GM12874 (cell line): ENCODE data around the gene SERTAD3.

Source experiments
- TF ChIP-seq, protein P1 (sequence below): IDR thresholded peaks from 2 replicates; pipeline ENCODE4 v1.5.1; 2011; ENCODE audit warnings: low read depth, mild to moderate bottlenecking, control low read depth, low read length, moderate library complexity; ENCODE audit not compliant: insufficient read depth

SERTAD3 gene

DNA sequence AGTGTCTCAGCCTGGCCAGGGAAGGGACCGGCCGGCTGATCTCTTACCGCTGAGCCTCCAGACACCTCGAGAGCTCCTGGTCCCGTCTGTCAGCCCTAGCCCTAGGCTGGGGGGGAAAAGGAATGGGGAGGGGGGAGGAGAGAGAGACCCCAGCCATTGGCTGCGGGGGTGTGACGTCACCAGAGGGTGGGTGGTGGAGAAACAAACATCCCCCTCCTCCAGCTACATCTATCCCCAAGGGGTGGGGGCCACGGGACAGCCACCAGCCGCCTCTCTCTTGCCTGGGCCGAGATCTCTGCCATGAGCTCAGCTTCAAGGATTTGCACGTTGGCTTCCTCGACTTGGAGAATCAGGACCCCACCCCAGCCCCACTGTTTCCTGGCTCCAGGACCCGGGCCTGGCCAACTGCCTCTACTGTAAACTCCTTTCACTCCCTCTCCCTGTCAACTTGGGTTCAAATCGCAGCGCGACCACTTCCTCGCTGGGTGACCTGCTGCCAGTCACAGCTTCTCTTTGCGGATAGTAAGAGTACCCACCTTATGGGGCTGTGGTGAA, 30.8 kb downstream of the SERTAD3 start, which contains the start of gene PRX:
Gene PRX (minus strand): TSS at position 88 of the 555 bp plus-strand sequence. CDS start 5,446 bp downstream, outside the sequence.
- TF ChIP-seq, protein P1, sequence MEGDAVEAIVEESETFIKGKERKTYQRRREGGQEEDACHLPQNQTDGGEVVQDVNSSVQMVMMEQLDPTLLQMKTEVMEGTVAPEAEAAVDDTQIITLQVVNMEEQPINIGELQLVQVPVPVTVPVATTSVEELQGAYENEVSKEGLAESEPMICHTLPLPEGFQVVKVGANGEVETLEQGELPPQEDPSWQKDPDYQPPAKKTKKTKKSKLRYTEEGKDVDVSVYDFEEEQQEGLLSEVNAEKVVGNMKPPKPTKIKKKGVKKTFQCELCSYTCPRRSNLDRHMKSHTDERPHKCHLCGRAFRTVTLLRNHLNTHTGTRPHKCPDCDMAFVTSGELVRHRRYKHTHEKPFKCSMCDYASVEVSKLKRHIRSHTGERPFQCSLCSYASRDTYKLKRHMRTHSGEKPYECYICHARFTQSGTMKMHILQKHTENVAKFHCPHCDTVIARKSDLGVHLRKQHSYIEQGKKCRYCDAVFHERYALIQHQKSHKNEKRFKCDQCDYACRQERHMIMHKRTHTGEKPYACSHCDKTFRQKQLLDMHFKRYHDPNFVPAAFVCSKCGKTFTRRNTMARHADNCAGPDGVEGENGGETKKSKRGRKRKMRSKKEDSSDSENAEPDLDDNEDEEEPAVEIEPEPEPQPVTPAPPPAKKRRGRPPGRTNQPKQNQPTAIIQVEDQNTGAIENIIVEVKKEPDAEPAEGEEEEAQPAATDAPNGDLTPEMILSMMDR: no peak

DNA sequence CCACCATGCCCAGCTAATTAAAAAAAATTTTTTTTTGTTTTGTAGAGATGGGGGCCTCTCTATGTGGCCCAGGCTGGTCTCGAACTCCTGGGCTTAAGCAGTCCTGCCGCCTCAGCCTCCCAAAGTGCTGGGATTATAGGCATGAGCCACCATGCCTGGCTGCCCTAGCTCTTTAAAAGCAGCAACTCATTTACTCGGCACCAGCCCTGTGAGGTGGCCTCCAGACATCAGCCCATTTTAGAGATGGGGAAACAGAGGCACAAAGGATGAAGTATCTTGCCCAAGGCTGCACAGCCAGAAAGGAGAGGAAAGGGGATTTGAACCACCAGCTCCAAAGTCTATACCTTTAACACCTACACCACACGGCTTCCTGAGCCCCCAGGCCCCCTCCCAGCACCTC, 31.3 kb downstream of the SERTAD3 start:
- TF ChIP-seq, protein P1: no peak

DNA sequence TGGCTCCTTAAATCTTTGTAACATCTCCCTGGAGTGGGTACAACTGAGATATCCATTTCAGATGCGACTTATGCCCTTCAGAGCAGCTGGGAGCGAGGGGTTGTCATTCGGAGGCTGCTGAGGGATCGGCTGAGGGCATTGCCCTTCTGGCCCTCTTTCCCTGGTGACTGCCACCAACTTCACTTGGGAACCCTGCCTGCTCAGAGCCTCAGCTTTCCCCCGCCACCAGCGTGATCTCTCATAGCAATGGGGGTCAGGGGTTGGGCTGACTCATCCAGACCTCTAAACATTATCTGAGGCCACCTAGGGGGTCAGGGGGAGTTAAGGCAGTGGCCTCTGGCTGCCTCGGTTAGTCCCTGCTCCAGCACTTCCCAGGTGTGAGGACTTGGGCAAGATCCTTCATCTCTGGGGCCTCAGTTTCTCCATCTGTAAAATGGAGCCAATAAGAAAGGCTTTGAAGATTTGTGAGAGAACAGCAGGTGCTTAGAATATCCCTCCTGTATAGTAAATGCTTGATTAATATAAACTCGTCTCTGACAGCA, 32.1 kb downstream of the SERTAD3 start:
- TF ChIP-seq, protein P1: no peak

DNA sequence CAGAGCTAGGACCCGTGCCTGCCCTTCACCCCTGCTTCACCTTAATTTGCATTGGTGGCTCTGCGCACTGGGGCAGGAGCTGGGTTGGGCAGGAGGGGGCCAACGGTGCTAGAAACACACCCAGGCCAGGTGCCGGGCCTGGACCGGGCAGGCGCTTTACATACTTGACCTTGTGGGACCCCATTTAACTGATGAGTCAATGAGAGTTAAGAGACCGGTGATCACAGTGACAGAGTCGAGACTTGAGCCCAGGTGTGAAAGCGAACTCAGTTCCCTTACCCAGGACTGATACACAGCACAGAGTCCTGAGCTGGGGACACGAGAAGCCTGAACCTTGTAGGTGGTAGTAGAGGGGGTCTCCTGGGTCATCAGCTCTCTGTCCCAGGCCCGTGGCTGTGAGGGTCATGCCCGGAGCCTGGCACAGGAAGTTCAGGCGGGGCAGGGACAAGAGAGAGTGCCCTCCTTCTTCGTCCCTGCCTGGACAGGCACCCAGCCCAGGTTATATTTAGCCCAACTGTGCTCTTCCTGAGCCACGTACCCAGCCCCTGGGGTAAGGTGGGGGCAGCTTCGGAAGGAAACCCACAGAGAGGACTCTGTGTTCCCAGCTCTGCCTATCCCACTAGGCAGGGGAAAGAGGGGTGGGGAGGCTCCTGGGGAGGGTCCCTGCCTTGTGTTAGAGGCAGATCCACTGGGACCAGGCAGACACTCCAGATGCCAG, 32.9 kb downstream of the SERTAD3 start:
- TF ChIP-seq, protein P1: no peak

DNA sequence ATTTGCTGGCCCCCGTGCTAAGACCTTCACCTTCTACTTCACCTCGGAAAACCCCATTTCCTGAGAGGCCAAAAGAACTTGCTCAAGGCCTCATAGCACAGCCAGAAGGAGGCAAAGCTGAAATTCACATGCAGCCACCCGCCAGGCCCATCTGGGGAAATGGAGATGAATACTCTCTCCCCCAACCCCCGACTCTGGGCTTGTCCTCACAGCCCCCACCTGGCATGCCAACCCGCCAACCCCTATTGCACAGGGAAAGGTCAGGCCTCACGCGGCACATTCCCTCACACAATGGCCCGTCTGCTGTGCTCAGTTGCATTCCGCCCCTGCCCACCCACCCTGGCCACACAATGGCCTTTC, 34.1 kb downstream of the SERTAD3 start:
- TF ChIP-seq, protein P1: no peak

DNA sequence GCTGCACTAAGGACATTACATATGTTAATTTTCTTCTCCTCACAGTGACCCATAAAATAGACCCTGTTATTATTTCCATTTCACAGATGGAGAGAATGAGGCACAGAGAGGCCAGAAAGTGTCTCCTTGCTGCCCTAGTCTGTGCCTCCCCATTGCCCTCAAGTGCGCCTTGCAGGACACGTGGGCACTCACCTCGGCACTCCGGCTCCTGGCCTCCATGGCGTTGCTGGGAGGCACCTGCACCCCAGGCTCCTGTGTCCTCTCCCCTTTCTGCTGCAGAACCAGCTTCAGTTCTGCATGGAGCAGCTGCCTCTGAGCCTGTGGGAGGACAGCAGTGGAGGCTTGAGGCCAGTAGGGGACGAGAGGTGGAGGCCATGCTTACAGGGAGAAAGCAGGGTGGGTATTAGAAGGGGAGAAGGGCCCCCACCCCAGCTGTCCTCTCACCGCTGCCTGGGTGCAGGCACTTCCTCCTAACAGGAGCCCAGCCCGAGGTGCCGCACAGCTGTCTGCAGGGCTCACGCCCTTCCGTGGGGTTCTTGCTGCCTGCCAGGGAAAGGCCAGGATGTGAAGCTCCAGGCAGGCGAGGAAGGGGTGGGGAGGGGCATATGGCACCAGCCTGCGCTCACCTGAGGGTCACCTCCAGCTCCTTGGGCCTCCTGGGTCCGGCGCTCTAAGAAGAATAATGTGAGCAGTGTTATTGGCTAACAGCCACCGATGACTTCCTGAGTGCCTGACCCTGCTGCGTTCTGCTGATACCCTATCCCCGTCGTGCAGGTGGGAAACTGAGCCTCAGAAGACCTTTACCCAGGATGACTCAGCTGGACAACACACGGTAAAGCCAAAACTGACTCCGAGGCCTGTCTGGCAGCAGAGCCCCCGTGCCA, 36.2 kb downstream of the SERTAD3 start:
- TF ChIP-seq, protein P1: no peak
